Activated CD4-positive, alpha-beta memory T cell treated with anti-CD3 and anti-CD28 coated beads, Interleukin-2, amount 10 ng/mL, durations not matched to agents 7 days and 5 days (primary cell): ENCODE results near the gene FHAD1. TPM values are rescaled to one million over a fixed set of nuclear protein-coding genes. Genes with fewer than 3 reads are reported as not detected.
"Not testable (repeated sequence)": the region's sequence is repeated elsewhere in the genome, so short reads cannot be mapped to it uniquely, and the experiment has no call there.

ENCODE experiments used
- CTCF ChIA-PET: fragments of 350-600 bp; sonication (Branson Sonifier 250); formaldehyde crosslinking; loops from one replicate; lab custom pipeline; 2021; ENCODE audit warnings: antibody characterized with exemption, inconsistent platforms; lab: Charles Lee
- POLR2A ChIA-PET: fragments of 350-600 bp; sonication (Branson Sonifier 250); formaldehyde crosslinking; loops from one replicate; lab custom pipeline; 2021; ENCODE audit warnings: antibody characterized with exemption; lab: Charles Lee
- DNase-seq: peaks from one replicate; pipeline ENCODE4 v3.0.0-alpha.2; 2020
- H3K27ac Mint-ChIP-seq: one replicate; pipeline ENCODE4 v1.8.0; 2021; ENCODE audit warnings: mild to moderate bottlenecking, mixed read lengths
- H3K27me3 Mint-ChIP-seq: one replicate; pipeline ENCODE4 v1.8.0; 2021; ENCODE audit warnings: mixed read lengths
- H3K36me3 Mint-ChIP-seq: one replicate; pipeline ENCODE4 v1.8.0; 2021; ENCODE audit warnings: low read depth, mixed read lengths
- H3K4me1 Mint-ChIP-seq: one replicate; pipeline ENCODE4 v1.8.0; 2021; ENCODE audit warnings: mixed read lengths
- H3K4me3 Mint-ChIP-seq: one replicate; pipeline ENCODE4 v1.8.0; 2021; ENCODE audit warnings: mild to moderate bottlenecking, mixed read lengths
- H3K9me3 Mint-ChIP-seq: one replicate; pipeline ENCODE4 v1.8.0; 2021; ENCODE audit warnings: mixed read lengths
- total RNA-seq, 2 experiments: library from RNA; stranded (reverse); gene quantifications; one replicate each; pipeline ENCODE4 v1.2.3, GENCODE V29; 2021

Gene FHAD1
- total RNA-seq, 2 experiments from 2014 or later: 0.18 TPM; not detected in 1

DNA sequence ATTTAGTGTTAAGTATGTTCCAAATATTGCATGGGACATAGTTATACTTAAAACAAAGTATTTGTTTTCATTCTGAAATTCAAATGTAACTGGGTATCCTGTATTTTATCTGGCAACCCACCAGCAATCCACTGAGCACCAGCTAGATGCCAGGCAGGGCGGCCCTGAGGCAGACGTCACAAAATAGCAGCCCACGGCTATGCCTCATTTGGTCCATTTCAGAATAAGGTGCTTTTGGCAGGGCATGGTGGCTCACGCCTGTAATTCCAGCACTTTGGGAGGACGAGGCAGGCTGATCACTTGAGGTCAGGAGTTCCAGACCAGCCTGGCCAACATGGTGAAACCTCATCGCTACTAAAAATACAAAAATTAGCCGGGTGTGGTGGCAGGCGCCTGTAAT, 142.8 kb downstream of the FHAD1 start:
- peaks cover 20% of the 10 kb centered on the region for H3K27me3 Mint-ChIP-seq
- DNase-seq, H3K9me3 Mint-ChIP-seq, H3K4me3 Mint-ChIP-seq, H3K36me3 Mint-ChIP-seq, H3K27ac Mint-ChIP-seq, H3K4me1 Mint-ChIP-seq, POLR2A ChIA-PET: not testable (repeated sequence)
- CTCF ChIA-PET: interaction anchor here (0.7 kb wide), 1 partner anchor 93 kb away, joined by 4 read pairs; no protein-coding TSS in a partner anchor

DNA sequence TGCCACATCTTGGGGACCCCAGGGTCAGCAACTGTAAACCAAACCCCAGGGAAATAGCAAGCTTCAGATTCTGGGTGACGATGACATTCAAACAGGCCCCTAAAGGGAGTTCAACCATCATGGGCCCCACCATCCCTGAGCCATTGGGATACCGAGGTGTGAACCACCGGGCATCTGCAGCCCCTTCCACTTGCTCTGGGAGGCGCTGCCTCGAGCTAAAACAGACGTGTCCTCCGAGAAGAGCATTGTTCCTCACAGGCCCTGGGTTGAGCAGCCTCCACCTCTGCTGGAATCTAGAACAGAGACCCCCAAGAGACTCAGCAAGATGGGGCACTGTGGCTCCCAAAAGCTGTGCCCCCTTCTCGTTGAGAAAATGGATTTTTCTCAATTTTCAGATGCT, 143.6 kb downstream of the FHAD1 start:
- peaks cover 15% of the 10 kb centered on the region for H3K27me3 Mint-ChIP-seq
- H3K4me1 Mint-ChIP-seq: no peaks in the 10 kb centered on the region
- DNase-seq: no peak
- no peaks in the 10 kb centered on the region for H3K9me3 Mint-ChIP-seq
- H3K36me3 Mint-ChIP-seq: no peaks in the 10 kb centered on the region
- no peak overlapping the region for H3K4me3 Mint-ChIP-seq
- H3K27ac Mint-ChIP-seq: no peak overlapping the region
- ChIA-PET CTCF (interaction anchor here (0.9 kb wide), 1 partner anchor 67 kb away, joined by 4 read pairs; no protein-coding TSS in a partner anchor), POLR2A (no interaction called here)

DNA sequence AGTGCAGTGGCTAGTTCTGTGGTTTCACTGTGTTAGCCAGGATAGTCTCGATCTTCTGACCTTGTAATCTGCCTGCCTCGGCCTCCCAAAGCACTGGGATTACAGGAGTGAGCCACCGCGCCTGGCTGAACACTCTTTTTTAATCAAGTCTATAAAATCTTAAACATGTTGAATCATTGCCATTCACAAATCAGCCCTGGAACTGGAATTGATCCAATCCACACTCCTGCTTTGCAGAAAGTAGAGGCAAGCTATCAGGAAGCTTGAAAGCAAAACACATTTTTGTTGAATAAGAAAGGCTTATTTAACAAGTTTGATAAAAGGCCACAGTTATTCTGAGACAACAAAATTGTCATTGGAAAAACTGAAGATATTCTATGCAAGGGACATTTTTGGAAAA, 144.3 kb downstream of the FHAD1 start:
- CTCF ChIA-PET: interaction anchor here (0.9 kb wide), 1 partner anchor 68 kb away, joined by 4 read pairs; no protein-coding TSS in a partner anchor
- peaks cover 14% of the 10 kb centered on the region for H3K27me3 Mint-ChIP-seq
- H3K4me3 Mint-ChIP-seq: no peak overlapping the region
- no peak overlapping the region for H3K27ac Mint-ChIP-seq
- POLR2A ChIA-PET: no interaction called here
- no peaks in the 10 kb centered on the region for H3K4me1 Mint-ChIP-seq
- no peaks in the 10 kb centered on the region for H3K36me3 Mint-ChIP-seq
- H3K9me3 Mint-ChIP-seq: no peaks in the 10 kb centered on the region
- DNase-seq: no peak

DNA sequence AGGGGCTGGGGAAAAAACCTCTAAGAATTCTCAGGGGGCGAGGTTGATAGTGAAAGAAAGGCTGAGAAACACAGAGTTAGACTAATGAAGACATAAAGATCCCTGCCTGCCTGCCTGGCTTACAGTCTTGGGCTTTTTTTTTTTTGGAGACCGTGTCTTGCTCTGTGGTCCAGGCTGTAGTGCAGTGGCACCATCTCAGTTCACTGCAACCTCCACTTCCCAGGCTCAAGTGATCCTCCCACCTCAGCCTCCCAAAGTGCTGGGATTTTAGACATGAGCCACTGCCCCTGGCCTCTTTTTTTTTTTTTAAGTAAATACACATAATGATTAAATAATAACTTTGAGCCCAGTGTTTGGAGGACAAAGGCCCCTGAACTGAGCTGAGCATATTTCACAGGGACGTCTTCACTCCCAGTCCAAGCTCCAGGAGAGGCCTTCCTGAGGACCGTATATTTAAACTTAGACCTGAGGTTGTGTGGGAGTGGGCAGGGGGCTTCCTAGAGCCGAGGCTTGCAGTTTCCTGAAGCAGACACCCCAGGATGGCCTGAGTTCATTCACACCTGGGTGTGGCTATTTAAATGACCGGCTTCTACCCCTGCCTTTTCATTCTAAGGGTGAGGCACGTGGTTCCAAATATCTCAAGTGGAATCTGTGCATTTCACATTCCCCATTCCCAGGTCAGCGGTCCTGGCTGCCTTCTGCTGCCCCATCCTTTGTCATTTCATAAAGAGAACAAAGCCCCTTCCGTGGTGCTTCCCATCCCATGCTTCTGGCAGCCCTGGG, 146.6 kb downstream of the FHAD1 start:
- Mint-ChIP-seq H3K27me3 (peaks cover 3% of the 10 kb centered on the region), H3K9me3 (no peaks in the 10 kb centered on the region), H3K27ac (no peak overlapping the region), H3K4me1 (no peaks in the 10 kb centered on the region), H3K4me3 (no peak overlapping the region), H3K36me3 (no peaks in the 10 kb centered on the region)
- ChIA-PET POLR2A (no interaction called here), CTCF (no interaction called here)
- no peak for DNase-seq

DNA sequence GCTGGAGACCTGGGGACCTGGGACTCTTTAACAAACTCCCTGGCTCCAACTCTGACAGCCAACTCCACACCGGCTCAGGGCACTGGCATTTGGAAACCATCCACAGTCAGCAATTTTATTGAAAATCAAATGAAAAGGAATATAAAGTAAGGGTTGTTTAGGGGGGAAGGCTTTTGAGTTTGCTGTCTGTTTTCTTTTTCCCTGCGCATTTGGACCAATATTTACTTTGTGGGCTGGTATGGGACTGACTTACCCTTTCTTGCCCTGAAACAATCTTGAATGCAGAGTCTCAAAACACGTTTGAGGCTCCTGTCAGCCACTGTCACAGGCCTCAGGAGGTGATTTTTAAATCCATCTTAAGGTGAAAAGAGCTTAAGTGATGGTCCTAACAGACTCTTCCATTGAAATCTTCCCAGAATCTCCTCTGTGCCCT, 147.3 kb downstream of the FHAD1 start:
- Mint-ChIP-seq H3K27ac (no peak overlapping the region), H3K36me3 (no peaks in the 10 kb centered on the region), H3K4me3 (no peak overlapping the region), H3K4me1 (no peaks in the 10 kb centered on the region), H3K9me3 (peaks cover under 1% of the 10 kb centered on the region), H3K27me3 (peaks cover 3% of the 10 kb centered on the region)
- ChIA-PET CTCF (interaction anchor here (1.9 kb wide), 1 partner anchor 71 kb away, joined by 7 read pairs; no protein-coding TSS in a partner anchor), POLR2A (no interaction called here)
- DNase-seq: no peak

DNA sequence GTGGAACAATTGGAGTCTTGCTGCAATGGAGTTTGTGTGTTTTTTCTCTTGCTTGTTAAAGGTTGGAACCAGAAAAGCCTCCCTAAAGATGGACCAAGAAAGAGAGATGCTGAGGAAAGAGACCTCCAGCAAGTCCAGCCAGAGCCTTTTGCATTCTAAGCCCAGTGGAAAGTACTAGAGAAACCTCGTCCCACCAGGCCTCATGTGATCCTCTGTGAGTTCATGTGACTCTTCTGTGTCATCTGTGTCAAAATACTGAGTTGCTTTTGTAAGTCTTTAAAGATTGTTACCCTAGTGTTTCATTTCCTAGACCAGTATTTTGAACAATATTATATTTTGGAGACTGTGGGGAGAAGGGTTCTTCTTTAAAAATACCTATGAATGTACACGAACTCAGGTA, 150.2 kb downstream of the FHAD1 start:
- H3K36me3 Mint-ChIP-seq: no peaks in the 10 kb centered on the region
- no peak for DNase-seq
- no peak overlapping the region for H3K4me3 Mint-ChIP-seq
- H3K27me3 Mint-ChIP-seq: no peaks in the 10 kb centered on the region
- peaks cover 4% of the 10 kb centered on the region for H3K9me3 Mint-ChIP-seq
- CTCF ChIA-PET: no interaction called here
- H3K27ac Mint-ChIP-seq: no peak overlapping the region
- POLR2A ChIA-PET: no interaction called here
- no peaks in the 10 kb centered on the region for H3K4me1 Mint-ChIP-seq

DNA sequence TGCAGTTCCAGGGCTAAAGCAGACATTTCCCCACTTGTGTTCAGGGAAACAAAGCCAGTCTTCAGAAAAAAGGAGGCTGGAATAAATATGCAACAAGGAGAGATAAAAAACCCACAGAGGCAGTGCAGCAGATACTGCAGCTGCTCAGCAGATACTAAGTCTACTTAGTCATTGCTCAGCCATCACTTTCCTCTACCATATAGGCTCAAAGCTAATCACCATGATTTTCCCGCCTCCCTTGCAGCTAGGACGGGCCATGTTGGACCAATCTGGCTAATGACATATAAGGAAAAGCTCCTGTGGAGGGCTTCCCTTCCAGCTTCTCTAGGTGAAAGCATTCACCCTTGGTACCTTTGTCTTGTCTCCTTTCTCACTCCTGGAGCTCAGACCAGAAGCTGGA, 152.7 kb downstream of the FHAD1 start:
- POLR2A ChIA-PET: interaction anchor here (1.0 kb wide), 1 partner anchor 11 kb away, joined by 3 read pairs; no protein-coding TSS in a partner anchor
- H3K36me3 Mint-ChIP-seq: no peaks in the 10 kb centered on the region
- H3K27me3 Mint-ChIP-seq: peaks cover 1% of the 10 kb centered on the region

DNA sequence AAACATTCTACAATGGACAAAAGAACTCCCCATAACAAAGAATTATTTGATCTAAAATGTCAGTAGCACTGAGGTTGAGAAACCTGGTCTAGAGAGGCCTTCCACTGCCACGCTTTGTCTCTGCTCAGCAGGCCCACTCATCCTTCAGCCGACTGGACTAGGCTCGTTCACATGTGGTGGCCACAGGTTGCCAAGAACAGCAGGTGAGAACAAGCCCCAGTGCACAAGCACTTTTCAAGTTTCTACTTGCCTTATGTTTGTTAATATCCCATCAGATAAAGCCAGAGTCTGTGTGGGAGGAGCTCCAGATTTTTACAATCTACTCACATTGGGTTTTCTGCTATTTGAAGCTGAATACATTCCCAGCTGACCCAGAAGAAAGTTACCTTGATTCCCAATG, 153.6 kb downstream of the FHAD1 start:
- Mint-ChIP-seq H3K9me3 (peaks cover 4% of the 10 kb centered on the region), H3K4me1 (peaks cover 2% of the 10 kb centered on the region), H3K27me3 (peaks cover 7% of the 10 kb centered on the region), H3K27ac (no peak overlapping the region), H3K4me3 (no peak overlapping the region), H3K36me3 (no peaks in the 10 kb centered on the region)
- CTCF ChIA-PET: interaction anchor here (2.2 kb wide), 1 partner anchor 77 kb away, joined by 7 read pairs; no protein-coding TSS in a partner anchor
- POLR2A ChIA-PET: interaction anchor here (1.0 kb wide), 1 partner anchor 10 kb away, joined by 3 read pairs; no protein-coding TSS in a partner anchor
- DNase-seq: no peak

More for the DNA sequence above, 152.7 kb downstream of the FHAD1 start:
- H3K9me3 Mint-ChIP-seq: peaks cover 4% of the 10 kb centered on the region
- H3K4me1 Mint-ChIP-seq: no peaks in the 10 kb centered on the region
- no peak overlapping the region for H3K27ac Mint-ChIP-seq
- no peak for DNase-seq
- H3K4me3 Mint-ChIP-seq: no peak overlapping the region
- CTCF ChIA-PET: interaction anchor here (0.5 to 2.2 kb wide), 3 partner anchors 76 to 1535 kb away, joined by 4 to 7 read pairs (median 5); no protein-coding TSS in a partner anchor

DNA sequence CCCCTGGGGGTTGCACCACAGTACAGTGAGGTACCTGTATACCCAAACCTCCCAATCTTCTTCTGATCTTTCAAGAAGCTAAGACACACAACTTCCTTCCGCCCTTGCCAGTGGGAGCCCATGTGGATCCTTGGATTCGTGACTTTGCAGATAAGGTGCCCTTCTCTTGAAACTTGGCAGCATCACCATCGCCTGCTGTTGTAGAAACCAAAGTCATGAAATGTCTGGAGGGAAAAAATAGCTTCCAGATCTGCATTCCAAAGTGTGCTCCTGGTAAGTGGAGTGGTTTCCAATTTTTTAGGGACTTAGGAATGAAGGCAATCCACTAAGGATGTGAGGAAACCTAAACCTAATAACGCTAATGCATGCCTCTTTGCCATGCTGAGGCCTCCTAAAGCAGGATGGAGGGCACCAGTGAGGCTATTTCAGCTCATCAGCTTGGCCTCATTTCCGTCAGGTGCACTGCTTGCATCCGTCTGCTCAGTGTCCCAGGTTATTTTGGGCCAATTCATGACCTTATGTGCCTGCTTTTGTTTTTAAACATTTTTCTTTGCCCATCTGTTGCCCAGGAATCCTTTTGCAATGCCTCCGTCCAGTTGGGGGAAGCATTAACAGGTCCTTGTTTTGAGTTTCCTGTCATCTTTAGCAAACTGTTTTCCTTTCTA, 154.5 kb downstream of the FHAD1 start:
- no peak overlapping the region for H3K4me3 Mint-ChIP-seq
- H3K9me3 Mint-ChIP-seq: peaks cover 4% of the 10 kb centered on the region
- no peak for DNase-seq
- CTCF ChIA-PET: interaction anchor here (0.9 to 2.2 kb wide), 2 partner anchors 29 to 78 kb away, joined by 3 to 7 read pairs; no protein-coding TSS in a partner anchor
- no peaks in the 10 kb centered on the region for H3K36me3 Mint-ChIP-seq
- H3K27me3 Mint-ChIP-seq: peaks cover 12% of the 10 kb centered on the region
- no peak overlapping the region for H3K27ac Mint-ChIP-seq
- peaks cover 2% of the 10 kb centered on the region for H3K4me1 Mint-ChIP-seq
- POLR2A ChIA-PET: no interaction called here

DNA sequence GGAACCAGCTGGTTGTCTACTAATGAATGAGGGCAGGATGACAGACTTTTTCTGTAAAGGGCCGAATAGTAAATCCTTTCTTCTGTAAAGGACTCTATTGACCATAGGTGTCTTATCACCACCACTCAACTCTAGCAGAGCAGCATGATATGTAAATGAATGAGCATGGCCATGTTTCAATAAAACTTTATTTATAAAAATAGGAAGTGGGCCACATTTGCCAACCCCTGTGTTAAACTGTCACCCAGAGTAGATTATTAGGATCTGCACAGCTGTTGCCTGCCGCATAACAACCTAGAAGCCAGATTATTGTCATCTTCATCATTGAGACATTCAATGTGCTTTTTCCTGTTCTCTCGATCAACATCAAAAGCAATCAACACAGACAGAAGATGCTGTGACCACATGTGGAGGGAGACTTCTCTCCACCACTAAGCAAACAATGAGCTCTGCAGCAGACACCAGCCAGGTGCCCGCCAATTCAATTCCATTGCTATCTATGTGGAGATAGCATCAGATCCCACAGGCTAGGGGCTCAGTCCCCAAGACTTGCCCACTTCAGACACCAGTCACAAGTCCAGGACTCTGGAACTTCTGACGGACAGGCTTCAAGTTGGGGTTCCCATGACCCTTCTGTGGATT, 155.9 kb downstream of the FHAD1 start:
- peaks cover 14% of the 10 kb centered on the region for H3K4me1 Mint-ChIP-seq
- ChIA-PET CTCF (no interaction called here), POLR2A (no interaction called here)
- H3K27ac Mint-ChIP-seq: no peak overlapping the region
- H3K9me3 Mint-ChIP-seq: peaks cover 4% of the 10 kb centered on the region
- H3K36me3 Mint-ChIP-seq: no peaks in the 10 kb centered on the region
- no peak for DNase-seq
- peaks cover 26% of the 10 kb centered on the region for H3K27me3 Mint-ChIP-seq
- H3K4me3 Mint-ChIP-seq: no peak overlapping the region

DNA sequence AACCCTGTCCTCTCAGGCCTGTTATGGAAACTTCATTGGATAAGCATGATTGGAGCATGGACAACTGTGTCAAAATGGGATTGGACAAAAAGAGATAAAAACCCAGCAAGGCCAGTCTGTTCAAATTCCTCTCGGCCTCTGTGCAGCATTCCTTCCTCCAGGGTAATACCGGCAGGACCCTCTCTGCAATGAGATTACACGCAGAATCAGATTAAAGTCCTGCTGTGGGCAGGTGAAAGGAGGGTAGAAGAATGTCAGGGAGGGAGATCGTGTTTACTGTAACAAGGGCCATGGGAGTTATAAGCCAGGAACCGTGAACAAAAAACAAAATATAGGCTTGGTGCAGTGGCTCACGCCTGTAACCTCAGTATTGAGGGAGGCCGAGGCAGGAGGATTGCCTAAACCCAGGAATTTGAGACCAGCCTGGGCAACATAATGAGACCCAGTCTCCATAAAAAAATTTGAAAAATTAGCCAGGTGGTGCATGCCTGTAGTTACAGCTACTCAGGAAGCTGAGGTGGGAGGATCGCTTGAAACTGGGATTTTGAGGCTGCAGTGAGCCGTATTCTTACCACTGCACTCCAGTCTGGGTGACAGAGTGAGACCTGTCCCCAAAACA, 157.0 kb downstream of the FHAD1 start:
- ChIA-PET POLR2A (no interaction called here), CTCF (interaction anchor here (0.6 kb wide), 1 partner anchor 46 kb away, joined by 3 read pairs; no protein-coding TSS in a partner anchor)
- H3K27ac Mint-ChIP-seq: no peak overlapping the region
- DNase-seq: no peak
- peaks cover 18% of the 10 kb centered on the region for H3K4me1 Mint-ChIP-seq
- no peaks in the 10 kb centered on the region for H3K36me3 Mint-ChIP-seq
- H3K27me3 Mint-ChIP-seq: peaks cover 35% of the 10 kb centered on the region
- H3K4me3 Mint-ChIP-seq: no peak overlapping the region
- peaks cover 4% of the 10 kb centered on the region for H3K9me3 Mint-ChIP-seq

DNA sequence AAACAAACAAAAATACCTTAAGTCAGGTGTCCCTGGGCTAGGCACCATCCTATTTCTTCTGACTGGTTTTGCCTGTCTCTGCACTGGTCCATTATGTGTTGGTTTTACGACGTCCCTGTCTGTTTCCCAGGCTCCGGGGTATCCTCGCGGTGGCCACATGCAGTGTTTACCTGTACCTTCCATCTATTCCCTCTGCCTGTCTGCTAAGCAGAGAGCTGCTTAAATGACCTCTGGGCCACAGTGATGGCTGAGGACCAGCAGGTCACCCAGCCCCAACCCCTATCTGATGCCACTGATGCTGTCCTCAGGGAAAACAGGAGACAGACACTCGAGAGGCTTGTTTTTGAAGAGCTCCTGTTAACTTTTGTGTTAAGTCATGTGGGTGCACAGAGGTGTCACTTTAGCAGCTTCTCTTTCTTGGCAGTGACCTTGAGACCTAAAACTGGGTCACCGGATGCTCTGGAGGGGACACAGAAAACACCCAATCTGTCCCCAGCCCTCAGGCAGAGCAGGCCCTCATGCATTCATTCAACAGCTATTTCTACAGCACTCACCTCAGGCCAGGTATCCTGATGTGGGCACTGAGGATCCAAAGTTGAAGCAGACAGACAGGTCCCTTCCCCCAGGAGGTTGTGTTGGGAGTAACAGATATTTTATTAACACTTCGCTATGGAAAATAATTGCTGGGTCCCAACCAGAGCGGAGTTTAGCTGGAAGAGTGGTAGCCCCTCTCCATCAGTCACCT, 158.3 kb downstream of the FHAD1 start:
- H3K27ac Mint-ChIP-seq: no peak overlapping the region
- H3K36me3 Mint-ChIP-seq: peaks cover under 1% of the 10 kb centered on the region
- POLR2A ChIA-PET: interaction anchor here (0.8 to 2.0 kb wide), 3 partner anchors 12 to 63 kb away, joined by 3 to 7 read pairs (median 4); no protein-coding TSS in a partner anchor
- CTCF ChIA-PET: interaction anchor here (1.5 to 3.5 kb wide), 3 partner anchors 9 to 81 kb away, joined by 3 to 15 read pairs (median 3); no protein-coding TSS in a partner anchor
- H3K4me1 Mint-ChIP-seq: peaks cover 21% of the 10 kb centered on the region
- H3K4me3 Mint-ChIP-seq: no peak overlapping the region
- peaks cover 38% of the 10 kb centered on the region for H3K27me3 Mint-ChIP-seq
- DNase-seq: no peak
- no peaks in the 10 kb centered on the region for H3K9me3 Mint-ChIP-seq
